ENCODE results near the gene PTPRA. TPM values are rescaled to one million over a fixed set of nuclear protein-coding genes. Genes with fewer than 3 reads are reported as not detected.
"Not testable (repeated sequence)": the region's sequence is repeated elsewhere in the genome, so short reads cannot be mapped to it uniquely, and the experiment has no call there.

PTPRA gene
- total and polyA plus RNA-seq, 5 experiments from 2014 or later = 24.6 to 106 (median 51.4) TPM

GRCh38 chr20:2891343-2891742, 18.1 kb downstream of the PTPRA start:
- DNase-seq (no peak), ATAC-seq (no peak)
- peaks cover 36 to 64% (median 58%) of the 10 kb centered on the region in 4 donors for H3K4me1 Mint-ChIP-seq
- peak overlapping the region in 6 of 10 donors; percentile 2 to 68 (median 43) for H3K27ac Mint-ChIP-seq
- POLR2A ChIA-PET = no interaction called here
- peaks cover 0 to 18% (median 9%) of the 10 kb centered on the region in 3 donors for H3K36me3 Mint-ChIP-seq
- no peaks in the 10 kb centered on the region for H3K27me3 Mint-ChIP-seq
- H3K4me3 Mint-ChIP-seq = peak overlapping the region in 1 of 10 donors; percentile 0
- peaks cover 0 to 7% (median 0%) of the 10 kb centered on the region in 9 donors for H3K9me3 Mint-ChIP-seq

- no peak overlapping the region for H3K4me3 Mint-ChIP-seq
- peaks cover 35 to 66% (median 62%) of the 10 kb centered on the region in 4 donors for H3K4me1 Mint-ChIP-seq
- POLR2A ChIA-PET = no interaction called here
- peaks cover 0 to 7% (median 0%) of the 10 kb centered on the region in 9 donors for H3K9me3 Mint-ChIP-seq
- H3K27ac Mint-ChIP-seq = peak overlapping the region in 2 of 10 donors; percentile 6 to 50
- ATAC-seq (no peak), DNase-seq (no peak)
- H3K27me3 Mint-ChIP-seq = no peaks in the 10 kb centered on the region
- H3K36me3 Mint-ChIP-seq = peaks cover 0 to 21% (median 11%) of the 10 kb centered on the region in 3 donors
These were observed 19.1 kb downstream of the PTPRA start for GRCh38 chr20:2892376-2892775.

DNA sequence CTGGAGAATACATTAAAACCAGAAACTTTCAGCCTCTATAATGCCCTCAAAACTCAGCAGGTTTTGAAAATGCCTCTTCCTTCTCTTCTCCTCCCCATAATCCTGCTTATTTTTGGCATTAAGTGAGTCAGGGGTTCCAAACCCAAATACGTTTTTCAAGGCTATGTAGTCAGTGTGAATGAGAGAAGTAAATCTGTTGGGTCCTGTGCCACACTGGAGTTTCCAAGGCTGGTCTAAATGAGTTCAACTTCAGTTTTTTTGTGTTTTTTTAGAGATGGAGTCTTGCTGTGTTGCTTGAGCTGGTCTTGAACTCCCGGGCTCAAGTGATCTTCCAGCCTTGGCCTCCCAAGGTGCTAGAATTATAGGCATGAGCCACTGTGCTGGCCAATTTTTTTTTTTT, 20.9 kb downstream of the PTPRA start:
- H3K36me3 Mint-ChIP-seq = peaks cover 0 to 20% (median 11%) of the 10 kb centered on the region in 3 donors
- H3K4me3 Mint-ChIP-seq = no peak overlapping the region
- DNase-seq (no peak), ATAC-seq (no peak)
- H3K27ac Mint-ChIP-seq = no peak overlapping the region
- H3K27me3 Mint-ChIP-seq = no peaks in the 10 kb centered on the region
- POLR2A ChIA-PET = no interaction called here
- peaks cover 29 to 58% (median 52%) of the 10 kb centered on the region in 4 donors for H3K4me1 Mint-ChIP-seq
- peaks cover 0 to 7% (median 0%) of the 10 kb centered on the region in 9 donors for H3K9me3 Mint-ChIP-seq

GRCh38 chr20:2895154-2895553, 21.9 kb downstream of the PTPRA start:
- H3K9me3 Mint-ChIP-seq, POLR2A ChIA-PET, H3K27me3 Mint-ChIP-seq, H3K4me3 Mint-ChIP-seq, DNase-seq, H3K27ac Mint-ChIP-seq, ATAC-seq: not testable (repeated sequence)
- Mint-ChIP-seq H3K36me3 (peaks cover 0 to 20% (median 11%) of the 10 kb centered on the region in 3 donors), H3K4me1 (peaks cover 29 to 58% (median 52%) of the 10 kb centered on the region in 4 donors)

DNA sequence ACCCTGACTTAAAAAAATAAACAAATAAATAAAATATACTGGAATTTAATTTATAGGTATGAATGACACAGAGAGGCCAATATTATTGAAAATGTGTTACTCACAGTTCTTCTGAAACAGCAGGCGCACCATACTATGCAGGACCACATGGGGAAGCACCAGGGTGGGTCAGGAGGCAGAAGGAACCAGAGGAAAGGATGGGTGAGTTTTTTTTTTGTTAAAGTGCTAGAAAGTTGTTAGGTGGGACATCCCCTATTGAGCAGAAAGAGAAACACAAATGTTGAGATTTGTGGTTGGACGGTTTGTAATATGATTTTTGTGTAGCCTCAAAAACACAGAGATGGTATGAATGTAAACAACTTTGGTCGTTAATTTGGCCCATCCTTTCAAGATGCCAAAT, 26.0 kb downstream of the PTPRA start:
- H3K9me3 Mint-ChIP-seq = peaks cover 0 to 5% (median 0%) of the 10 kb centered on the region in 9 donors
- peak overlapping the region in 6 of 10 donors; percentile 13 to 80 (median 54) for H3K27ac Mint-ChIP-seq
- H3K36me3 Mint-ChIP-seq = peaks cover 0 to 16% (median 7%) of the 10 kb centered on the region in 3 donors
- DNase-seq (no peak), ATAC-seq (peak in 1 of 2 donors; percentile 56)
- no peaks in the 10 kb centered on the region for H3K27me3 Mint-ChIP-seq
- POLR2A ChIA-PET = no interaction called here
- peak overlapping the region in 2 of 10 donors; percentile 30 to 51 for H3K4me3 Mint-ChIP-seq
- peaks cover 22 to 67% (median 50%) of the 10 kb centered on the region in 4 donors for H3K4me1 Mint-ChIP-seq

DNA sequence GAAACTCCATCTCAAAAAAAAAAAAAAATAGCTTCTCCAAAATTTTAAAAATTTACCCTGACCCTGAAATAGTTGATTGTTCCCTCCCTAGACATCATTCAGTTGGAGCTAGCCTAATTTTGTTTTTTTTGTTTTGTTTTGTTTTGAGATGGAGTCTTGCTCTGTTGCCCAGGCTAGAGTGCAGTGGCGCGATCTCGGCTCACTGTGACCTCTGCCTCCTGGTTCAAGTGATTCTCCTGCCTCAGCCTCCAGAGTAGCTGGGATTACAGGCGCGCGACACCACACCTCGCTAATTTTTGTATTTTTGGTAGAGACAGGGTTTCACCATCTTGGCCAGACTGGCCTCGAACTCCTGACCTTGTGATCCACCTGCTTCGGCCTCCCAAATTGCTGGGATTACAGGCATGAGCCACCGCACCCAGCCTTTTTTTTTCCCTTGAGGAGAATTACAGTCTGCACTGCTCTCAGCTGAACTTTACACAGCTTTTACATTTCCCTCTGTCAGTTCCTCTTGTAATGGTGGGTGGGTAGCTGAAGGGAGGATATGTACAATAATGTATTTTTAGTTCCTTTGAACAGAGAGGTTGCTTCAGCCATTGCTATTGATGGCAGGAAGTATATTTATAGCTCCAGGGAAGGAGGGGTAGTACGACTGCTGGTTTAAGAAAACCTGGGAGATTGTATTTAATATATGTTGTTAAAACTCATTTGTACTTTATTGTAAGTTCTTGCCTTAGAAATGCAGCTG, 27.7 kb downstream of the PTPRA start:
- DNase-seq = peak in 2 of 10 donors; percentile 28
- peak overlapping the region; percentile 5 to 88 (median 72) for H3K27ac Mint-ChIP-seq

GRCh38 chr20:2902291-2902690, 29.0 kb downstream of the PTPRA start:
- Mint-ChIP-seq H3K4me3 (no peak overlapping the region), H3K27ac (peak overlapping the region in 1 of 10 donors; percentile 23), H3K36me3 (peaks cover 0 to 8% (median 0%) of the 10 kb centered on the region in 3 donors), H3K4me1 (peaks cover 23 to 55% (median 43%) of the 10 kb centered on the region in 4 donors), H3K27me3 (no peaks in the 10 kb centered on the region), H3K9me3 (no peaks in the 10 kb centered on the region)
- POLR2A ChIA-PET = no interaction called here
- ATAC-seq = no peak
- DNase-seq = no peak

More for the DNA sequence above, 27.7 kb downstream of the PTPRA start:
- H3K4me3 Mint-ChIP-seq = peak overlapping the region; percentile 36 to 83 (median 66)
- ATAC-seq = peak; percentile 58 to 85
- H3K4me1 Mint-ChIP-seq = peaks cover 23 to 65% (median 53%) of the 10 kb centered on the region in 4 donors
- H3K27me3 Mint-ChIP-seq = no peaks in the 10 kb centered on the region
- no peaks in the 10 kb centered on the region for H3K9me3 Mint-ChIP-seq
- POLR2A ChIA-PET = interaction anchor here (1.5 kb wide), 1 partner anchor 34 kb away, joined by 4 read pairs; no protein-coding TSS in a partner anchor
- peaks cover 0 to 12% (median 4%) of the 10 kb centered on the region in 3 donors for H3K36me3 Mint-ChIP-seq

DNA sequence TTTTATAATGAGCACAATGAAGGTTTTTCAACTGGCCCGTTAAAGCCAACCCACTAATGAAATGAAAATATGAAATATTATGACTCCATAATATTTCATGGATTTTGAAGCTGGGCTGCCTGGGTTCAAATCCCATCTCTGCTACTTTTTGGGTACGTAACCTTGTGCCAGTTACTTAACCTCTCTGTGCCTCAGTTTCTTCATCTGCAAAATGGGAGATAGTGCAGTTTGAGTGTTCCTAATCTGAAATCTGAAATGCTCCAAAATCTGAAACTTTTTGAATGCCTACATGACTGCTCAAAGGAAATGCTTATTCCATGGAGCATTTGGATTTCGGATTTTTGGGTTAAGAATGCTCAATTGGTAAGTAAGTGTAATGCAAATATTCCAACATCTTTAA, 29.5 kb downstream of the PTPRA start:
- Mint-ChIP-seq H3K9me3 (no peaks in the 10 kb centered on the region), H3K4me1 (peaks cover 21 to 55% (median 42%) of the 10 kb centered on the region in 4 donors), H3K27me3 (no peaks in the 10 kb centered on the region), H3K27ac (no peak overlapping the region), H3K4me3 (no peak overlapping the region), H3K36me3 (peaks cover 0 to 8% (median 0%) of the 10 kb centered on the region in 3 donors)
- ATAC-seq (no peak), DNase-seq (no peak)
- POLR2A ChIA-PET = no interaction called here

GRCh38 chr20:2903686-2904085, 30.4 kb downstream of the PTPRA start:
- ATAC-seq (no peak), DNase-seq (no peak)
- Mint-ChIP-seq H3K27ac (no peak overlapping the region), H3K27me3 (no peaks in the 10 kb centered on the region), H3K36me3 (peaks cover 0 to 10% (median 0%) of the 10 kb centered on the region in 3 donors), H3K4me1 (peaks cover 21 to 57% (median 44%) of the 10 kb centered on the region in 4 donors), H3K4me3 (no peak overlapping the region), H3K9me3 (no peaks in the 10 kb centered on the region)
- POLR2A ChIA-PET = no interaction called here

DNA sequence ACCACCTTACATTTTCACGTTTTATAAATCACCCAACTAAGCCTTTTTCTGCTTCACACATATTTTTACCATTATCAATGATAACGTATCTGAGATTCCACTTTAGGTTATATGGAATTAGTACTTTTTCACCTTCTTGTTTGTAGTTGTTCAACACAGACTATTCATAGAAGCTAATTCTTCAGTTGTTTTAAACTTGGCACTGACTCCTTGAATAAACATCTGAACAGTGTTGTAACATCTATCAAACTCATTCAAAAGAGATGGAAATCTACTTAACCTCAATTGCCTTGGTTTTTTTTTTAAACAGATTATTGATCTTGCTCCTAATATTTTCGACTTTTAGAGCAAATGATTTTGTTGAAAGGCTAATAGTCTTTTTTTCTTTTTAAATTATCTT, 34.2 kb downstream of the PTPRA start:
- POLR2A ChIA-PET = no interaction called here
- no peak overlapping the region for H3K27ac Mint-ChIP-seq

DNA sequence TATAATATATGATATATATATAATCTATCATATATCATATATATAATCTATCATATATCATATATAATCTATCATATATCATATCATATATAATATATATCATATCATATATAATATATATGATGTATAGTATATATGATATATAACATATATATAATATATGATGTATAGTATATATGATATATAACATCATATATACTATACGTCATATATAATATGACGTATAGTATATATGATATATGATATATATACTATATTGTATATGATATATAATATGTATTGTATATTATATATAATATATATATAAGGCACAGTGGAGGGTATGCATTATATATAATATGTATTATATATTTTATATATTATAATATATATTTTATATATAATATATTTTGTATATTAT, 36.7 kb downstream of the PTPRA start:
- Mint-ChIP-seq H3K27ac (no peak overlapping the region), H3K4me1 (peaks cover 0 to 19% (median 6%) of the 10 kb centered on the region in 4 donors), H3K9me3 (no peaks in the 10 kb centered on the region), H3K36me3 (peaks cover 0 to 9% (median 0%) of the 10 kb centered on the region in 3 donors), H3K27me3 (no peaks in the 10 kb centered on the region), H3K4me3 (no peak overlapping the region)
- POLR2A ChIA-PET = interaction anchor here (0.6 kb wide), 1 partner anchor 144 kb away, joined by 6 read pairs; no protein-coding TSS in a partner anchor
- no peak for DNase-seq
- no peak for ATAC-seq

More for the DNA sequence above, 34.2 kb downstream of the PTPRA start:
- ATAC-seq (no peak), DNase-seq (no peak)
- H3K4me1 Mint-ChIP-seq = peaks cover under 1 to 23% (median 14%) of the 10 kb centered on the region in 4 donors
- no peaks in the 10 kb centered on the region for H3K9me3 Mint-ChIP-seq
- H3K36me3 Mint-ChIP-seq = peaks cover 0 to 10% (median 0%) of the 10 kb centered on the region in 3 donors
- H3K4me3 Mint-ChIP-seq = no peak overlapping the region
- no peaks in the 10 kb centered on the region for H3K27me3 Mint-ChIP-seq

DNA sequence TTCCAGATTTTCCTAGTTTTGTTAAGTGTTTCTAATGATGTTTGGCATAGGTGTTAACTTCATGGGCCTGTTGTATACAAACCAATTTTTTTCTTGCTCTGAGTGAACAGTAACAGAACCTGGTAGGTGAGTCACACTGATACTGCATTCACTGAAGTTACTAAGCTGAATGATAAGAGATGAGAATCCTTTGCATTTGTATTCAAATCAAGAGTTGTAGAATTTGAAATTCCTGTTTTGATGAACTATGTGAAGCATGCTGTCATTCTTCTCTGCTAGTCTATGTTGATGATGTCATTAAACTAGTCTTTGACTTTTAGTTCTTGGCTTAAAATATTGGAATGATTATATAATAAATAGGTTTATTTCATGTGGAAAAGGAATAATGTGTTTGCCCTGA, 37.9 kb downstream of the PTPRA start:
- H3K9me3 Mint-ChIP-seq = no peaks in the 10 kb centered on the region
- H3K4me3 Mint-ChIP-seq = no peak overlapping the region
- DNase-seq (no peak), ATAC-seq (no peak)
- no peaks in the 10 kb centered on the region for H3K27me3 Mint-ChIP-seq
- H3K27ac Mint-ChIP-seq = no peak overlapping the region
- H3K4me1 Mint-ChIP-seq = peaks cover 0 to 14% (median 8%) of the 10 kb centered on the region in 4 donors
- peaks cover 0 to 9% (median 0%) of the 10 kb centered on the region in 3 donors for H3K36me3 Mint-ChIP-seq
- POLR2A ChIA-PET = no interaction called here

DNA sequence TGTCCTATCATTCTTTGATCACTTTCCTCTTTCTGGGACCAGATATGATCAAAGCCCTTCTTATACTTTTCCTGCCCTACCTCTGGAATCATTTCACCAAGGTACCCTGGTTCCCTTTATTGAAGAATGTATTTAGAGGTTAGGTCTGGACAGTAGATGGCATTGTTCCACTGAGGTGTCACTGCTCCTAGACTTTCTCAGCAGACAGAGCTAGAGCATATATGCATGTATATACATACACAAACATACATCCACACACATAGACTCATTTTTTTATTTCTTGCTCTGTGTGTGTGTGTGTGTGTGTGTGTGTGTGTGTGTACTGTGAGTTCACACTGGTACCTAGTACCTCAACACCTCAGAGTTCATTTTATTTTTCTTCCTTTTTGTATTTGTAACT, 40.9 kb downstream of the PTPRA start:
- H3K27ac Mint-ChIP-seq = no peak overlapping the region
- POLR2A ChIA-PET = no interaction called here
- H3K36me3 Mint-ChIP-seq = peaks cover 0 to 9% (median 0%) of the 10 kb centered on the region in 3 donors
- ATAC-seq (no peak), DNase-seq (no peak)
- no peak overlapping the region for H3K4me3 Mint-ChIP-seq
- no peaks in the 10 kb centered on the region for H3K9me3 Mint-ChIP-seq
- H3K4me1 Mint-ChIP-seq = peaks cover 10 to 28% (median 18%) of the 10 kb centered on the region in 4 donors
- H3K27me3 Mint-ChIP-seq = no peaks in the 10 kb centered on the region

Data from naive thymus-derived CD8-positive, alpha-beta T cell (primary cell).